Esophagus muscularis mucosa (tissue), 4 donors: ENCODE measurements around the gene NLRP7. TPM values are rescaled to one million over a fixed set of nuclear protein-coding genes. Genes with fewer than 3 reads are reported as not detected.
"Not testable (repeated sequence)": the region's sequence is repeated elsewhere in the genome, so short reads cannot be mapped to it uniquely, and the experiment has no call there.

Experiments
- DNase-seq: peaks from one replicate; pipeline ENCODE4 v3.0.0-alpha.2; 2017; ENCODE audit errors: extremely low spot score
- H3K27ac ChIP-seq, 4 donors: fragments of 200-600 bp; sonication (generic); replicated peaks in 1 of 4; 1 replicate in 3 of 4; 2 replicates in 1 of 4; pipeline ENCODE4 v1.5.1; 2016 to 2019; ENCODE audit warnings: mild to moderate bottlenecking in 1 of 4
- H3K27me3 ChIP-seq, 4 donors: fragments of 200-600 bp; sonication (generic); one replicate each; pipeline versions ENCODE4 v1.5.1 to v1.6.0; 2016 to 2019
- H3K36me3 ChIP-seq, 4 donors: fragments of 200-600 bp; sonication (generic); one replicate each; pipeline ENCODE4 v1.5.1; 2016 to 2019
- H3K4me1 ChIP-seq, 4 donors: fragments of 200-600 bp; sonication (generic); one replicate each; pipeline ENCODE4 v1.5.1; 2016 to 2019
- H3K4me3 ChIP-seq, 4 donors: fragments of 200-600 bp; sonication (generic); 1 replicate in 2 of 4; 2 replicates in 2 of 4; pipeline ENCODE4 v1.5.1; 2016 to 2019; ENCODE audit warnings: mild to moderate bottlenecking in 4 of 4, moderate library complexity in 1 of 4
- H3K9me3 ChIP-seq, 4 donors: fragments of 200-600 bp; sonication (generic); 1 replicate in 3 of 4; 2 replicates in 1 of 4; pipeline ENCODE4 v1.5.1; 2016 to 2019
- CTCF ChIP-seq, 3 experiments: fragments of 200-600 bp in 2 of 3; fragments of 450-650 bp in 1 of 3; sonication (generic) in 2 of 3; IDR thresholded peaks; one replicate each; pipeline ENCODE4 v1.5.1; 2017 to 2019; ENCODE audit warnings: antibody characterized with exemption in 3 of 3, mild to moderate bottlenecking in 2 of 3, moderate library complexity in 1 of 3
- EP300 ChIP-seq: sonication (generic); formaldehyde crosslinking; IDR thresholded peaks from one replicate; pipeline ENCODE4 v1.6.1; 2017; ENCODE audit warnings: antibody characterized with exemption
- POLR2A ChIP-seq: fragments of 450-650 bp; IDR thresholded peaks from one replicate; pipeline ENCODE4 v1.6.1; 2017; ENCODE audit warnings: antibody characterized with exemption, moderate library complexity, mild to moderate bottlenecking, low read depth
- POLR2AphosphoS5 ChIP-seq, 2 donors: sonication (generic); formaldehyde crosslinking; IDR thresholded peaks; one replicate each; pipeline ENCODE4 v1.6.1; 2017; ENCODE audit warnings: antibody characterized with exemption in 2 of 2
- WGBS: methylation state at CpG from one replicate; pipeline ENCODE4 v1.1.5; 2018; 5-methylcytosine and 5-hydroxymethylcytosine counted together
- intact Hi-C: fragments of 100-400 bp; cut with DNase I; formaldehyde crosslinking; loops from one replicate; pipeline ENCODE4 v1.15.1; 2023
- total RNA-seq, 4 donors: library from RNA; depleted of rRNA; stranded (reverse); fragments of >200 nt; gene quantifications; one replicate each; pipeline versions ENCODE4 v1.1.0 to v1.2.1, GENCODE V29; 2016

Gene NLRP7
- total RNA-seq, 4 donors from 2014 or later = not detected

GRCh38 chr19:54949412-54949811 is 2.1 kb upstream of the NLRP7 start:
- 73% methylated on average over 2 of the region's 2 CpGs for WGBS
- Histone ChIP-seq H3K4me1 (no peaks in the 10 kb centered on the region), H3K9me3 (no peaks in the 10 kb centered on the region), H3K27me3 (no peaks in the 10 kb centered on the region), H3K27ac (no peak overlapping the region), H3K36me3 (no peaks in the 10 kb centered on the region), H3K4me3 (no peak overlapping the region)
- TF ChIP-seq EP300 (no peak), POLR2A (no peak)
- no peak for DNase-seq
- intact Hi-C loops = no loop called here

GRCh38 chr19:54943772-54944361 is 3.5 kb downstream of the NLRP7 start:
- H3K4me1 ChIP-seq, H3K36me3 ChIP-seq, intact Hi-C loops, DNase-seq, H3K9me3 ChIP-seq, H3K4me3 ChIP-seq, H3K27ac ChIP-seq: not testable (repeated sequence)
- WGBS = 54% methylated on average over 11 of the region's 11 CpGs
- H3K27me3 ChIP-seq = peaks cover 0 to 13% (median 0%) of the 10 kb centered on the region in 4 donors

DNA sequence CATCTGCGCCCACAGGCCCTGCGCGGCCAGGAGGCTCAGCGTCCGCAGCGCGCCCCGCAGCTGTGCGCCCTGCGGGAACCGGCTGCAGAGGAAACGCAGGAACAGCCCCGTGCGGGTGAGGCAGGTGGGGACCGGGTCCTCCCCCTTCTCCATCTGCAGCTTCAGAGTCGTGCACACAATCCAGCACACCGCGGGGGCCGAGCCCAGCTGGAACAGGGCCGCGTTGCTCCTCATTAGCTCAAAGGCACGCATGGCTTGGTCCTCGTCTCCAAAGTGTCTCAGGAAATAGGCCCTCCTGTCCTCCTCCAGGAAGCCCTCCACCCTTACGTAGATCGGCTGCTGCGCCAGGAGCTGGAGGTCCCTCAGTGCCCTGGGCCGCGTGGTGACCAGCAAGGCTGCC is 7.8 kb downstream of the NLRP7 start:
- H3K9me3 ChIP-seq, intact Hi-C loops, H3K4me3 ChIP-seq, H3K4me1 ChIP-seq, H3K27ac ChIP-seq, H3K36me3 ChIP-seq, DNase-seq: not testable (repeated sequence)
- peaks cover 0 to 29% (median under 1%) of the 10 kb centered on the region in 4 donors for H3K27me3 ChIP-seq
- 48% methylated on average over 6 of the region's 28 CpGs for WGBS

DNA sequence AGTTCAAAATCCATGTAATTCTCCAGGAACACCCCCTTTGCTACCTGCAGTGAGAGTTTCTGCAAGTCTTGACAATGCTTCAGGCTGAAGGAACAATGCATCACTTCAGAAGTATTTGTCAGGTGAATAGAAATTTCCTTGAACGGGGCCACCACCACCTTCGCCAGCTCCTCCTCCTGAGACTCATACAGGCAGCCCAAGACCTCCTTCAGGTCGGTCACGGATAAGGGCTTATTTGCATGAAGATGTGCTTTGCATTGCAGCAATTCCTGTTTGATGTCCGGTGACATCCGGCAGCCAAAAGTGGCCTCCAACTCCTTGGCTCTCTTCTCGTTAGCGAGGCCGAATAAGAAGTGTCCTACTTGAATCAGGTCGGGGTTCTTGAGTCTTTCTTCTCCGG is 8.4 kb downstream of the NLRP7 start:
- no peak for DNase-seq
- Histone ChIP-seq H3K9me3 (no peaks in the 10 kb centered on the region), H3K36me3 (no peaks in the 10 kb centered on the region), H3K4me1 (no peaks in the 10 kb centered on the region), H3K4me3 (no peak overlapping the region), H3K27ac (no peak overlapping the region), H3K27me3 (peaks cover 0 to 36% (median 2%) of the 10 kb centered on the region in 4 donors)
- TF ChIP-seq POLR2A = no peak
- TF ChIP-seq POLR2AphosphoS5 (IDR thresholded peaks at IDR 0.05) = no peak
- no peak for TF ChIP-seq CTCF (IDR thresholded peaks at IDR 0.05)
- 80% methylated on average over 11 of the region's 11 CpGs for WGBS
- intact Hi-C loops = no loop called here

- Histone ChIP-seq H3K4me3 (no peak overlapping the region), H3K9me3 (no peaks in the 10 kb centered on the region), H3K4me1 (no peaks in the 10 kb centered on the region), H3K27ac (no peak overlapping the region), H3K27me3 (peaks cover 0 to 37% (median 2%) of the 10 kb centered on the region in 4 donors), H3K36me3 (no peaks in the 10 kb centered on the region)
- intact Hi-C loops = no loop called here
- 82% methylated on average over 9 of the region's 9 CpGs for WGBS
- TF ChIP-seq EP300 = no peak
- no peak for TF ChIP-seq POLR2AphosphoS5 (IDR thresholded peaks at IDR 0.05)
- no peak for TF ChIP-seq CTCF (IDR thresholded peaks at IDR 0.05)
- TF ChIP-seq POLR2A = no peak
- DNase-seq = no peak
Measured at GRCh38 chr19:54937926-54938325, 9.4 kb downstream of the NLRP7 start.

DNA sequence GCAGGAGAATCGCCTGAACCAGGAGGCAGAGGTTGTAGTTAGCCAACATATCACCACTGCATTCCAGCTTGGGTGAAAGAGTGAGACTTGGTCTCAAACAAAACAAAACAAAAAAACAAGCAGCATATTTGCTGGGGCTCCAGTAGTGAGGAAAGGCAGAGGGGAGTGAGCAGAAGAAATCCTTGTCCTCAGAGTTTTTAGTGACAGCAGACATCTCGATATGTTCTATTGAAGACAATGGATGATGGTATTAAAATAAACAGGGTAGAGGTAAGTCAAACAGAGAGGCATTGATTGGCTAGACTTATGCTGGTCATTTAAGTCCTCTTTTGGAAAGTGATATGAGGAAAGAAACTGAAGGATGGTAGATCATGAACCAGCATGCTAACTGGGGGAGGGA is 19.0 kb downstream of the NLRP7 start:
- intact Hi-C loops = no loop called here
- H3K9me3 ChIP-seq = peaks cover 0 to 23% (median 17%) of the 10 kb centered on the region in 4 donors
- TF ChIP-seq CTCF (IDR thresholded peaks at IDR 0.05) (no peak), EP300 (no peak), POLR2AphosphoS5 (IDR thresholded peaks at IDR 0.05) (no peak), POLR2A (no peak)

More for the DNA sequence above, 19.0 kb downstream of the NLRP7 start:
- 91% methylated on average over 2 of the region's 2 CpGs for WGBS
- no peak overlapping the region for H3K4me3 ChIP-seq
- peaks cover 0 to 13% (median 0%) of the 10 kb centered on the region in 4 donors for H3K27me3 ChIP-seq
- DNase-seq = no peak
- H3K4me1 ChIP-seq = no peaks in the 10 kb centered on the region
- no peak overlapping the region for H3K27ac ChIP-seq
- no peaks in the 10 kb centered on the region for H3K36me3 ChIP-seq
